HG03432 (cell line): Measurements from ENCODE around the gene KXD1.
"Not testable (repeated sequence)": the region's sequence is repeated elsewhere in the genome, so short reads cannot be mapped to it uniquely, and the experiment has no call there.

Experiments
- ATAC-seq: cut with Tn5 transposase; IDR thresholded peaks from one replicate; pipeline ENCODE4 v1.9.1; 2021; ENCODE audit warnings: mild to moderate bottlenecking, moderate library complexity; ENCODE audit not compliant: unreplicated experiment

The KXD1 gene

GRCh38 chr19:18557411-18558201 is at the start of gene KXD1:
Gene KXD1 (plus strand): TSS chr19:18557870. CDS start chr19:18562057, 4,187 bp downstream.
- peak; percentile 91 for ATAC-seq

- ATAC-seq: no peak
Observed at GRCh38 chr19:18508585-18508984, 49.1 kb upstream of the KXD1 start.

- ATAC-seq: no peak
Observed at GRCh38 chr19:18510216-18510615, 47.5 kb upstream of the KXD1 start.

GRCh38 chr19:18513868-18514267 is 43.8 kb upstream of the KXD1 start:
- ATAC-seq: no peak

GRCh38 chr19:18514800-18515682 is 42.6 kb upstream of the KXD1 start:
- ATAC-seq: no peak

- ATAC-seq: no peak
Observed at GRCh38 chr19:18515959-18516358, 41.7 kb upstream of the KXD1 start.

GRCh38 chr19:18517606-18518005 is 40.1 kb upstream of the KXD1 start:
- no peak for ATAC-seq

GRCh38 chr19:18518639-18519038 is 39.0 kb upstream of the KXD1 start:
- ATAC-seq: no peak

- no peak for ATAC-seq
Observed at GRCh38 chr19:18519962-18520847, 37.5 kb upstream of the KXD1 start.

GRCh38 chr19:18520848-18521691 is 36.6 kb upstream of the KXD1 start:
- no peak for ATAC-seq

- no peak for ATAC-seq
Observed at GRCh38 chr19:18521692-18522123, 36.0 kb upstream of the KXD1 start, which contains the start of gene ELL. Gene ELL (minus strand): TSS chr19:18522070. CDS start chr19:18522055, 15 bp downstream.

GRCh38 chr19:18522124-18522861 is 35.4 kb upstream of the KXD1 start:
- peak; percentile 85 for ATAC-seq

GRCh38 chr19:18522862-18523440 is 34.7 kb upstream of the KXD1 start:
- not testable (repeated sequence) for ATAC-seq

GRCh38 chr19:18523841-18524240 is 33.8 kb upstream of the KXD1 start:
- ATAC-seq: no peak

- ATAC-seq: no peak
Observed at GRCh38 chr19:18526316-18526715, 31.4 kb upstream of the KXD1 start.

GRCh38 chr19:18529782-18530181 is 27.9 kb upstream of the KXD1 start:
- ATAC-seq: no peak

GRCh38 chr19:18531485-18531884 is 26.2 kb upstream of the KXD1 start:
- no peak for ATAC-seq

GRCh38 chr19:18532168-18532890 is 25.3 kb upstream of the KXD1 start:
- no peak for ATAC-seq
